WTC11 (cell line): Measurements from ENCODE around the gene STAG1. TPM values are rescaled to one million over a fixed set of nuclear protein-coding genes. Genes with fewer than 3 reads are reported as not detected.
"Not testable (repeated sequence)": the region's sequence is repeated elsewhere in the genome, so short reads cannot be mapped to it uniquely, and the experiment has no call there.

Experiments used
- ATAC-seq: fragments of 200-7000 bp; cut with Tn5 transposase; 2 replicates; pipeline ENCODE4 v1.10.0; 2021; ENCODE audit warnings: mild to moderate bottlenecking, moderate library complexity
- Bru-seq: library from RNA; stranded (reverse); fragments of 400-500 nt; gene quantifications from one replicate; lab custom pipeline; 2021; lab: Mats Ljungman, UMichigan
- CTCF ChIA-PET: fragments of 300-600 bp; sonication (Branson Sonifier 250); formaldehyde crosslinking; loops from one replicate; lab custom pipeline; 2021; ENCODE audit warnings: antibody characterized with exemption; lab: Charles Lee
- POLR2A ChIA-PET: fragments of 350-600 bp; sonication (Branson Sonifier 250); formaldehyde crosslinking; loops from one replicate; lab custom pipeline; 2021; ENCODE audit warnings: antibody characterized with exemption; lab: Charles Lee
- DNase-seq: peaks from one replicate; pipeline ENCODE4 v3.0.0; 2021; ENCODE audit warnings: low spot score
- H3K27ac Mint-ChIP-seq: 2 replicates; pipeline ENCODE4 v1.8.0; 2021; ENCODE audit warnings: mixed read lengths
- H3K27me3 Mint-ChIP-seq: 2 replicates; pipeline ENCODE4 v1.8.0; 2021; ENCODE audit warnings: low read depth, mild to moderate bottlenecking, moderate library complexity, mixed read lengths
- H3K36me3 Mint-ChIP-seq: 2 replicates; pipeline ENCODE4 v1.8.0; 2021; ENCODE audit warnings: mixed read lengths
- H3K4me1 Mint-ChIP-seq: 2 replicates; pipeline ENCODE4 v1.8.0; 2022; ENCODE audit warnings: mixed read lengths
- H3K4me3 Mint-ChIP-seq: 2 replicates; pipeline ENCODE4 v1.8.0; 2021; ENCODE audit warnings: mild to moderate bottlenecking, moderate library complexity, mixed read lengths
- H3K9me3 Mint-ChIP-seq: 2 replicates; pipeline ENCODE4 v1.8.0; 2021; ENCODE audit warnings: mixed read lengths
- ARID4B ChIP-seq: sonication (generic); formaldehyde crosslinking; IDR thresholded peaks from 2 replicates; pipeline ENCODE4 v1.8.0; 2023; ENCODE audit warnings: missing genetic modification reagents, mild to moderate bottlenecking, borderline replicate concordance
- CTCF ChIP-seq: fragments of 200-600 bp; IDR thresholded peaks from 2 replicates; pipeline ENCODE4 v1.8.0; 2022; ENCODE audit warnings: antibody characterized with exemption
- HMGXB4 ChIP-seq: sonication (generic); formaldehyde crosslinking; IDR thresholded peaks from 2 replicates; pipeline ENCODE4 v1.8.1; 2023; ENCODE audit warnings: mild to moderate bottlenecking, moderate library complexity, missing genetic modification reagents
- IRF2 ChIP-seq: sonication (generic); formaldehyde crosslinking; IDR thresholded peaks from 2 replicates; pipeline ENCODE4 v1.8.0; 2022; ENCODE audit warnings: low read depth, missing genetic modification reagents, borderline replicate concordance
- KAT7 ChIP-seq: sonication (generic); formaldehyde crosslinking; IDR thresholded peaks from 2 replicates; pipeline ENCODE4 v1.8.1; 2023; ENCODE audit warnings: missing genetic modification reagents, mild to moderate bottlenecking, borderline replicate concordance
- MLX ChIP-seq: sonication (generic); formaldehyde crosslinking; IDR thresholded peaks from 2 replicates; pipeline ENCODE4 v1.8.1; 2023; ENCODE audit warnings: mild to moderate bottlenecking, missing genetic modification reagents, moderate library complexity
- TCF7 ChIP-seq: sonication (generic); formaldehyde crosslinking; IDR thresholded peaks from 2 replicates; pipeline ENCODE4 v1.8.0; 2022; ENCODE audit warnings: mild to moderate bottlenecking, low read depth, missing genetic modification reagents, moderate library complexity
- USF2 ChIP-seq: sonication (generic); formaldehyde crosslinking; IDR thresholded peaks from 2 replicates; pipeline ENCODE4 v1.8.1; 2023; ENCODE audit warnings: mild to moderate bottlenecking, missing genetic modification reagents, moderate library complexity
- long read RNA-seq, 3 experiments: library from RNA in 1 of 3; library from capped mRNA in 1 of 3; library from polyadenylated mRNA in 1 of 3; unstranded in 2 of 3; stranded (forward) in 1 of 3; transcript quantifications; one replicate each; pipeline ENCODE4 v2.0.0, GENCODE V29; 2021
- total RNA-seq: library from RNA; stranded (reverse); gene quantifications from 3 replicates; pipeline ENCODE4 v1.2.3, GENCODE V29; 2021

STAG1 gene
- total RNA-seq (14.9 to 20.7 TPM (median 17.7 TPM) in 3 replicates), Bru-seq, nascent RNA (percentile 66 among the genes with signal in this experiment)
- long read RNA-seq, experiment 1, full-length matches to known transcripts = 62 of 120 reads
- long read RNA-seq, experiment 1, partial matches to known transcripts = 30 of 120 reads
- long read RNA-seq, experiment 1, other reads (novel, unspliced or antisense) = 28 of 120 reads
- long read RNA-seq, experiment 2, full-length matches to known transcripts = 3 of 26 reads
- long read RNA-seq, experiment 2, partial matches to known transcripts = 11 of 26 reads
- long read RNA-seq, experiment 2, other reads (novel, unspliced or antisense) = 12 of 26 reads
- long read RNA-seq, experiment 3, full-length matches to known transcripts = 2 of 10 reads
- long read RNA-seq, experiment 3, partial matches to known transcripts = 4 of 10 reads
- long read RNA-seq, experiment 3, other reads (novel, unspliced or antisense) = 4 of 10 reads

- Mint-ChIP-seq H3K4me3 (peak within 1 kb of the TSS; percentile 77), H3K4me1 (peaks cover 45% of the 10 kb centered on the region), H3K36me3 (no peaks in the 10 kb centered on the region), H3K9me3 (no peaks in the 10 kb centered on the region), H3K27ac (peak within 1 kb of the TSS; percentile 99), H3K27me3 (no peaks in the 10 kb centered on the region)
- no peak for ATAC-seq
- no peak for DNase-seq
- CTCF ChIA-PET = interaction anchor here (0.6 to 3.9 kb wide), 94 partner anchors 10 to 786 kb away, joined by 3 to 81 read pairs (median 4); partner anchors contain the start of genes MSL2, NCK1, PPP2R3A and SLC35G2
- POLR2A ChIA-PET = interaction anchor here (0.5 to 2.5 kb wide), 17 partner anchors 12 to 555 kb away, joined by 3 to 19 read pairs (median 4); partner anchors contain the start of genes IL20RB, MSL2 and NCK1
- TF ChIP-seq CTCF = peak; percentile 84
- TF ChIP-seq MLX (CRISPR knock-in tag) = peak; percentile 74; the same call in 1 of the 2 replicates
- no peak for TF ChIP-seq TCF7 (CRISPR knock-in tag)
- TF ChIP-seq IRF2 (CRISPR knock-in tag) = 0 out of 2 replicates have a peak, but pooled peaks have one; percentile 30
- 0 out of 2 replicates have a peak, but pooled peaks have one; percentile 20 for TF ChIP-seq KAT7 (CRISPR knock-in tag)
- 0 out of 2 replicates have a peak, but pooled peaks have one; percentile 31 for TF ChIP-seq ARID4B
These were observed at the start of gene STAG1 for GRCh38 chr3:136752172-136752421. Gene STAG1, minus strand, starts transcription at chr3:136752378. Its CDS starts 121,480 bp downstream, at chr3:136630898.

GRCh38 chr3:136801146-136801545, 49.0 kb upstream of the STAG1 start:
- H3K9me3 Mint-ChIP-seq, ATAC-seq, H3K27ac Mint-ChIP-seq, DNase-seq, H3K36me3 Mint-ChIP-seq, H3K4me3 Mint-ChIP-seq, H3K4me1 Mint-ChIP-seq, POLR2A ChIA-PET, H3K27me3 Mint-ChIP-seq: not testable (repeated sequence)
- CTCF ChIA-PET = interaction anchor here (0.6 kb wide), 1 partner anchor 351 kb away, joined by 3 read pairs; no protein-coding TSS in a partner anchor

- ATAC-seq (no peak), DNase-seq (no peak)
- Mint-ChIP-seq H3K4me1 (no peaks in the 10 kb centered on the region), H3K27me3 (no peaks in the 10 kb centered on the region), H3K4me3 (no peak overlapping the region), H3K9me3 (no peaks in the 10 kb centered on the region), H3K36me3 (no peaks in the 10 kb centered on the region), H3K27ac (no peak overlapping the region)
- TF ChIP-seq HMGXB4 (CRISPR knock-in tag) = no peak
- no peak for TF ChIP-seq USF2 (CRISPR knock-in tag)
- TF ChIP-seq CTCF = no peak
- ChIA-PET POLR2A (no interaction called here), CTCF (interaction anchor here (1.3 kb wide), 1 partner anchor 41 kb away, joined by 7 read pairs; the partner anchor contains the start of gene STAG1)
These were observed 40.6 kb upstream of the STAG1 start for GRCh38 chr3:136792556-136793330.
